Measurements from ENCODE around the gene GALR1.
"Not testable (repeated sequence)": the region's sequence is repeated elsewhere in the genome, so short reads cannot be mapped to it uniquely, and the experiment has no call there.

Gene GALR1

DNA sequence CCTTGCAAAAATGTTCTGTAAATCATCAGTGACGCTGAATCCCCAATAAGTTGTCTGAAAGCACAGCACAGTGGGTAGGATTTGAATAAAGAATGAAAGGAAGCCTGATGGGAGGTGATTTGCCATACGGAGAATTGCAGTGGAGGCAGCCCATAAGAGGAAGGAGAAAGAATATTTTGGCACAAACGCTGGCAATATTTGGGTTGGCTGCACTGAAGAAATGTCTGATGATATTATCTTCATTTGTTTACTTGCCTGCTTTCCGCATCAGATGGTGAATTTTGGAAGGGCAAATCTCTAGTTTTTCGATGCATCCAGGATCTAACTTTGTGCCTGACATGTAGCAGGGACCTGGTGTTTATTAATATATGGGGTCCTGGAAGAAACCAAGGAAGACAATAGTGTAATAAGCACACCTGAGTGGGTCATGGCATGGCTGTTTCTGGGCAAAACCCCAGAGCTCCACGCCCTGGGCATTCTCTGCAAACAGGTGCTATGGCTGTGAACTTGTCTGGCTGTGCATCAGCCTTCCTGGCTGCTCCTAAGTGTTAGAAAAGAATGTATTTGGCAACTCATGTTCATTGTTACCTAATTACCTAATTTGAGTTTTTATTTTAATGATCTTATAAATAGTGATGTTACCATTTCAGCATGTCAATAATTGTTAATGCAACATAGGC is 5.9 kb downstream of the GALR1 start:
- no peak for DNase-seq (ENCODE audit: low read depth, low spot score)
- POLR2A ChIA-PET = no interaction called here
- no peak for TF ChIP-seq CTCF (IDR thresholded peaks at IDR 0.05; ENCODE audit: insufficient read depth, low read length, missing control alignments)
- CTCF ChIA-PET = no interaction called here
- no peak overlapping the region for H3K4me3 ChIP-seq (ENCODE audit: low read depth, low read length)

DNA sequence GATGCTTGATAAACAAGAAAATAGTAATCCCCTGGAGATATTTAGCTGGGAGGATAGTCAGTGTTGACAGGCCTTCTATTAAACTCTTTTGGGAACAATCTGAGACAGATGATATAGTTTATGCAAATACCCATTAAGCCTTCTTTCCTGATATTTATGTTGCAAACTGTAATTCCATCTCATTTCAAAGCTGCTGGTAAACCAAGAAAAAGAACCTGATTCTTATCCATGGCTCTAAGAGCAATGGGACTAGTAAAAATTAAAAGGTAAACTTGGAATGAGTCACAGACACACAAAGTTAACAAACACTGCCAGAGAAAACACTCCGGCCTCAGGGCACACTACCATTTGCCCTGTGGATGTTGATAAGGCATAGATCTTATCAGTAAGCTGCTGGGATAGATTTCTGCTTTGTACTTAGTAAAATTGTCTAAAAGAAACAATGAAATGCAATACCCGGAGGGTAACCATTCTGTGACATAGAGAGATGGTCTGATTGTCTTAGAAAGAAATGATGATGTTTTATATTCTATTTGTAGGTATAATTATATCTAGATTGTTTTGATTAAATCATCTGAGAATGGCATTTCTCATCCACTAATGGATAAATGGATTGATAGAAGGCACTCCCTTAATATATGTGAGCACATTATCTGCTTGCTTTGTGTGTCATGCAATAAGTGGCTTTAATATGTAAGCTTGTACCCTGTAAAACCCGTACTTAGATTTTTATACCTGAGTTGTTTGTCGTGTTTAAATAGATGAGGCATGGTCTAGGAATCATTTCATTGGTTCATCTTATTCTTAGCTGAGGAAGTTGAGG is 13.2 kb downstream of the GALR1 start:
- ChIA-PET CTCF (no interaction called here), POLR2A (no interaction called here)
- no peak for DNase-seq (ENCODE audit: low read depth, low spot score)
- TF ChIP-seq CTCF (IDR thresholded peaks at IDR 0.05; ENCODE audit: insufficient read depth, low read length, missing control alignments) = no peak
- no peak overlapping the region for H3K4me3 ChIP-seq (ENCODE audit: low read depth, low read length)

DNA sequence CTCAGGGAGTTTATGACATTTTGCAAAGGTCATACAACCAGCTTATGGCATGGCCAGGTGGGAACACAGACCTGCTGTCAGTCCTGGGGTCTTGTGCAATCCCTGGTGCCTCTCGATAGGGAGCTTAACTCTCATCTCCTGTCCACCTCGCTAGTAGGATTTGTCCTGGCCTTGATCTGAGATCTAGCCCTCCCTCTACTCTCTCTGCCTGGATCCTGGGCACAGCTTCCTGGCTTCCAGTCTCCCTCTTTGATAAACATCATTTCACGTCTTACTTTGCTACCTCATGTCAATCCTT is 13.8 kb downstream of the GALR1 start:
- ChIA-PET POLR2A (no interaction called here), CTCF (no interaction called here)
- DNase-seq (ENCODE audit: low read depth, low spot score) = no peak
- TF ChIP-seq CTCF (IDR thresholded peaks at IDR 0.05; ENCODE audit: insufficient read depth, low read length, missing control alignments) = no peak
- no peak overlapping the region for H3K4me3 ChIP-seq (ENCODE audit: low read depth, low read length)

- ChIA-PET CTCF (no interaction called here), POLR2A (no interaction called here)
- H3K4me3 ChIP-seq (ENCODE audit: low read depth, low read length) = no peak overlapping the region
- no peak for DNase-seq (ENCODE audit: low read depth, low spot score)
- TF ChIP-seq CTCF (IDR thresholded peaks at IDR 0.05; ENCODE audit: insufficient read depth, low read length, missing control alignments) = no peak
Observed at GRCh38 chr18:77267969-77268368, 18.3 kb downstream of the GALR1 start.

DNA sequence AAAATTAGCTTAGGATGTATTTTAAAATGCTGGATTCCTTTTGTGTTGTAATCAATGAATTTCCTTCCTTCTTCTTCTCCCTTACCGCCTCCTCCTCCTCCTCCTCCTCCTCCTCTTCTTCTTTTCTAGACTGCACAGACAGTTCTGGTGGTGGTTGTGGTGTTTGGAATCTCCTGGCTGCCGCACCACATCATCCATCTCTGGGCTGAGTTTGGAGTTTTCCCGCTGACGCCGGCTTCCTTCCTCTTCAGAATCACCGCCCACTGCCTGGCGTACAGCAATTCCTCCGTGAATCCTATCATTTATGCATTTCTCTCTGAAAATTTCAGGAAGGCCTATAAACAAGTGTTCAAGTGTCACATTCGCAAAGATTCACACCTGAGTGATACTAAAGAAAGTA is 18.8 kb downstream of the GALR1 start:
- no peak for DNase-seq (ENCODE audit: low read depth, low spot score)
- H3K4me3 ChIP-seq (ENCODE audit: low read depth, low read length) = no peak overlapping the region
- no peak for TF ChIP-seq CTCF (IDR thresholded peaks at IDR 0.05; ENCODE audit: insufficient read depth, low read length, missing control alignments)
- POLR2A ChIA-PET = no interaction called here
- CTCF ChIA-PET = no interaction called here

DNA sequence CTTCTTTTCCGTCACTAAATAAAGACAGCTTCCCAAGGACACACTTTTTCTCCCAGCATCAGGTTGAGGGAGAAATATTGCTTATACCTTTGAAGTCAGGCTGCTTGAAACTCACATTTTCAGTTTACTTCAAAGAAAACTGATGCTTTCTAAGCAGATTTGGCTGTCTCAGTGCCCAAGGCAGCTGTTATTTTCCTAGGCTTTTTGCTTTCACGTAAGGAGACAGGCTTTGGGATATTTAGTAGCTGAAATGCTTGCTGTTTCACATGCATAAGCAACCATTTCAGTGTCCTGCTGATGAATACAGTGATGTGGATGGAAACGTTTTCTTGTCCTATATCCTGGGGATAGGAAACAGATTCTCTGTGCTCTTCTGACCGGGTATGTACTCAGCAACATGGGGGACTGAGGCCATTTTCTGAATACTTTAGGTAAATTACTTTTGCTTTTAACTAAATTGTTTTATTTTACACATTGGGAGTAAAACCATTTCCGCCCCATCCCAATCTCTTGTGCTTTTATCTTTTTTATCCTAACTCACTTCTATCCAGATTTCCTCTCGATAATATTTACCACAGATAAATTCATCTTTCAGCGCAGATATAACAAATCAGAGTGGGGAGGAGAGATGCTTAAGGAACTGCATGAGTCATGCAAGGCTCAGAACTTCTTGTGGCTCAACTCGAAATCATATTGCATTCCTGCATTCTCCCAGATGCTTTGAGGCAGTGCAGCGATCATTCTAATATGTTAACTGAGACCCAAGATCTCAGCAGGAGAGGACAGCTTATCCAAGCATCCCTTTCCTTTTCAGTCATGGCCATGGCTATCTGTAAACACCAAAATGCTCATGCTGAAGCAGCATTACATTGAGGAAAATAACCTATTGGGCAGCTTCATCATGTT is 22.2 kb downstream of the GALR1 start:
- no peak overlapping the region for H3K4me3 ChIP-seq (ENCODE audit: low read depth, low read length)
- CTCF ChIA-PET = no interaction called here
- POLR2A ChIA-PET = no interaction called here
- no peak for TF ChIP-seq CTCF (IDR thresholded peaks at IDR 0.05; ENCODE audit: insufficient read depth, low read length, missing control alignments)
- peak; percentile 5 for DNase-seq (ENCODE audit: low read depth, low spot score)

GRCh38 chr18:77290841-77291240 is 41.2 kb downstream of the GALR1 start:
- H3K4me3 ChIP-seq (ENCODE audit: low read depth, low read length); CTCF ChIA-PET; POLR2A ChIA-PET; DNase-seq (ENCODE audit: low read depth, low spot score): not testable (repeated sequence)
